ENCODE data around the gene BMP8B. TPM values are rescaled to one million over a fixed set of nuclear protein-coding genes. Genes with fewer than 3 reads are reported as not detected.

The BMP8B gene
- total RNA-seq, 1 experiment from 2014 or later = 0.08 TPM

DNA sequence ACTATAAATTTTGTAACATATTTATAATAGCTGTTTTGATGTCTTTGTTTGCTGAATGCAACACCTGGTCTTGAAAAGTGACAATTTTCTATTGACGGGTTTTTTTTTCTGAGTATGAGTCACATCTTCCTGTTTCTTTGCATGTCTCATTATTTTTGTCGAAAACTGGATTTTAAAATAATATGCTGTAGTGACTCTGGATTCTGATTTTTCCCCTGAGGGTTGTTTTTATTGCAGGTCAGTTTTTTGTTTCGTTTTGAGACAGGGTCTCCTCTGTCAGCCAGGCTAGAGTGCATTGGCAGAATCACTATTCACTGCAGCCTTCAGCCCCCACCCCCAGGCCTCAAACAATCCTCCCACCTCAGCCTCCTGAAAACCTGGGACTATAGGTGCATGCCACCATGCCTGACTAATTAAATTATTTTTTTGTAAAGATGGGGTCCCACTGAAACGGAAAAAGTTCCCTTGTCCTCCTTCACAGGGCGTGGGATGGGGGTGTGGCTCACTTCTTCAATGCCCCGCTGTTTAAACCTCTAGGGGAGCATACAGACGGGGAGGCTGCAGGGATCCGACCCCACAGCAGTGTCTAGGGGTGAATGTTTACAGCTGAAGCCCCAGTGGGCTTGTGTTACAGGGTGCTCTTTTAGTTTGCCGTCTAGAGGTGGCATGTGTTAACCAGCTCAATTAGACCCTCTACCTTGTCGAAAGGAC is 61.3 kb downstream of the BMP8B start:
- Histone ChIP-seq H3K4me3 (no peak overlapping the region), H3K36me3 (no peaks in the 10 kb centered on the region), H3K9me3 (replicated peaks) (no peaks in the 10 kb centered on the region), H3K4me1 (replicated peaks) (no peaks in the 10 kb centered on the region), H3K27me3 (replicated peaks) (peaks cover 58% of the 10 kb centered on the region), H3K27ac (no peak overlapping the region)
- DNase-seq (ENCODE audit: low read depth in 1 of 2, low spot score in 2 of 2) = no peak

GRCh38 chr1:39726600-39726999 is 62.1 kb downstream of the BMP8B start:
- H3K36me3 ChIP-seq = no peaks in the 10 kb centered on the region
- no peak for DNase-seq (ENCODE audit: low read depth in 1 of 2, low spot score in 2 of 2)
- no peaks in the 10 kb centered on the region for H3K4me1 ChIP-seq (replicated peaks)
- peaks cover 56% of the 10 kb centered on the region for H3K27me3 ChIP-seq (replicated peaks)
- H3K9me3 ChIP-seq (replicated peaks) = no peaks in the 10 kb centered on the region
- H3K27ac ChIP-seq = no peak overlapping the region
- no peak overlapping the region for H3K4me3 ChIP-seq

DNA sequence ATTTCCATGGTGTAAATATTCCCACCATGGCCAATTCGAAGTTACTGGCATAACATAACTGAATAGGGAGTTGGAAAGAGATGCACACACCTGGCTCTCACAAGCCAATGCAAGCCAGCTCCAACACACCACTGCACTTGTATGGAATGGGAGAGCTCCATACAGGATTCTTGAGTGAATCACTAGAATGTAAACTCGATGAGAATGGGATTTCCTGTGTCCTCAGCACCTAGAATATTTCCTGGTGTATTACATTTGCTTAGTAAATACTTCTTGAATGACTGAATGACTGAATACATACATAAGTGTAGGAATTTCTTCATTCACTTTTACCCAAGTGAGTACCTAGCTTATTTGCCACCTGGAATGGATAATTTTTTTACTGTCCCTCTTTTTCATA is 66.2 kb downstream of the BMP8B start:
- Histone ChIP-seq H3K4me3 (no peak overlapping the region), H3K9me3 (replicated peaks) (no peaks in the 10 kb centered on the region), H3K36me3 (no peaks in the 10 kb centered on the region), H3K27ac (no peak overlapping the region), H3K4me1 (replicated peaks) (no peaks in the 10 kb centered on the region), H3K27me3 (replicated peaks) (peaks cover 44% of the 10 kb centered on the region)
- DNase-seq (ENCODE audit: low read depth in 1 of 2, low spot score in 2 of 2) = no peak

GRCh38 chr1:39721664-39722063 is 67.0 kb downstream of the BMP8B start:
- no peak overlapping the region for H3K4me3 ChIP-seq
- no peak for DNase-seq (ENCODE audit: low read depth in 1 of 2, low spot score in 2 of 2)
- H3K27me3 ChIP-seq (replicated peaks) = peaks cover 44% of the 10 kb centered on the region
- no peaks in the 10 kb centered on the region for H3K36me3 ChIP-seq
- H3K9me3 ChIP-seq (replicated peaks) = no peaks in the 10 kb centered on the region
- no peaks in the 10 kb centered on the region for H3K4me1 ChIP-seq (replicated peaks)
- H3K27ac ChIP-seq = no peak overlapping the region

DNA sequence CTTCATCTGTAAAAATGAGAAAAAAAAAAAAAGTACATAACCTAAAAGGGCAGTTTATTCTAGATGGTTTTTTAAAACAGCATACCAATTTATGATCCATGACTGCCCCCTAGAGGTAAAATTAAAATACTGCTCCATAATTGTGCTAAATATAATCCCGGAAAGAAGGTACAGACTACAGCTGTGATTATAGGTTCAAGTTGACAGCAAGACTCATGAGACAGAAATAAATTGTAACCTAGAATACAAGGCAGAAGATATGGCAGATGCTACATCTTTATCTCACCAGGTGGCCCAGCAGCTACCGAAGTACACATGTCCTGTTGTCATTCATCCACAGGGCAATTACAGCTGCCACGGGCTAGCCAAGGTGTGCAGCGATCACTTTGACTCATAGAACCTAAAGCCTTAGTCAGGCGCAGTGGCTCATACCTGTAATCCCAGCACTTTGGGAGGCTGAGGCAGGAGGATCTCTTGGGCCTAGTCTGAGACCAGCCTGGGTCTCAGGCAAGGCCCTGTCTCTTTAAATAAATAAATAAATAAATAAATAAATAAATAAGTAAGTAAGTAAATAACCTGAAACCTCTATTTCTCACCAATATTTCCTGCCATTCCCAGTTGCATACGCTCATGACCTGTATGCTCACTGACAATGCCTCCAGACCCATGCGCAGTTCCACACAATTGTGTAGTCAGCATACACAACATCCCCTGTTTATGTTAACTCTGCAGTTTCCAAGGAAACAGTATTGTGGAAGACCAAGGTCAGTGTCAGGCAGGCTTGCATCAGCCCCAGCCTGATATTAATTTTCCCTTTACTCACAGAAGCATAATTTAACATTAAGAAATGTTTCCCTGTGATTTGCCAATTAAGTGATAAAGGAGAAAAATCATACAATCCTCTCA is 68.3 kb downstream of the BMP8B start:
- H3K36me3 ChIP-seq = no peaks in the 10 kb centered on the region
- H3K27me3 ChIP-seq (replicated peaks) = peaks cover 40% of the 10 kb centered on the region
- DNase-seq (ENCODE audit: low read depth in 1 of 2, low spot score in 2 of 2) = peak in 1 of 2 experiments; percentile 51

GRCh38 chr1:39717809-39718208 is 70.9 kb downstream of the BMP8B start:
- DNase-seq (ENCODE audit: low read depth in 1 of 2, low spot score in 2 of 2) = no peak
- no peaks in the 10 kb centered on the region for H3K4me1 ChIP-seq (replicated peaks)
- H3K36me3 ChIP-seq = no peaks in the 10 kb centered on the region
- peaks cover 30% of the 10 kb centered on the region for H3K27me3 ChIP-seq (replicated peaks)
- H3K27ac ChIP-seq = no peak overlapping the region
- H3K4me3 ChIP-seq = no peak overlapping the region
- H3K9me3 ChIP-seq (replicated peaks) = no peaks in the 10 kb centered on the region

More for the DNA sequence above, 68.3 kb downstream of the BMP8B start:
- no peaks in the 10 kb centered on the region for H3K4me1 ChIP-seq (replicated peaks)
- H3K4me3 ChIP-seq = no peak overlapping the region
- H3K9me3 ChIP-seq (replicated peaks) = no peaks in the 10 kb centered on the region
- no peak overlapping the region for H3K27ac ChIP-seq

- Histone ChIP-seq H3K4me1 (replicated peaks) (no peaks in the 10 kb centered on the region), H3K9me3 (replicated peaks) (no peaks in the 10 kb centered on the region), H3K27me3 (replicated peaks) (peaks cover 30% of the 10 kb centered on the region), H3K4me3 (no peak overlapping the region), H3K27ac (no peak overlapping the region), H3K36me3 (no peaks in the 10 kb centered on the region)
- peak in 1 of 2 experiments; percentile 30 for DNase-seq (ENCODE audit: low read depth in 1 of 2, low spot score in 2 of 2)
Observed at GRCh38 chr1:39713557-39713956, 75.1 kb downstream of the BMP8B start.

- no peak overlapping the region for H3K4me3 ChIP-seq
Observed at GRCh38 chr1:39711966-39712340, 76.7 kb downstream of the BMP8B start.

GRCh38 chr1:39711104-39711965 is 77.3 kb downstream of the BMP8B start:
- no peaks in the 10 kb centered on the region for H3K9me3 ChIP-seq (replicated peaks)
- peaks cover 14% of the 10 kb centered on the region for H3K27me3 ChIP-seq (replicated peaks)
- no peaks in the 10 kb centered on the region for H3K4me1 ChIP-seq (replicated peaks)
- H3K36me3 ChIP-seq = no peaks in the 10 kb centered on the region
- H3K4me3 ChIP-seq = no peak overlapping the region
- peak in 1 of 2 experiments; percentile 40 for DNase-seq (ENCODE audit: low read depth in 1 of 2, low spot score in 2 of 2)
- H3K27ac ChIP-seq = no peak overlapping the region

More at GRCh38 chr1:39711966-39712340, 76.7 kb downstream of the BMP8B start:
- H3K36me3 ChIP-seq = no peaks in the 10 kb centered on the region
- DNase-seq (ENCODE audit: low read depth in 1 of 2, low spot score in 2 of 2) = peak in 1 of 2 experiments; percentile 8
- no peak overlapping the region for H3K27ac ChIP-seq
- no peaks in the 10 kb centered on the region for H3K9me3 ChIP-seq (replicated peaks)
- H3K4me1 ChIP-seq (replicated peaks) = no peaks in the 10 kb centered on the region
- peaks cover 20% of the 10 kb centered on the region for H3K27me3 ChIP-seq (replicated peaks)

GRCh38 chr1:39707506-39707905 is 81.2 kb downstream of the BMP8B start:
- Histone ChIP-seq H3K36me3 (no peaks in the 10 kb centered on the region), H3K4me3 (no peak overlapping the region), H3K27ac (no peak overlapping the region), H3K27me3 (replicated peaks) (peaks cover 6% of the 10 kb centered on the region), H3K4me1 (replicated peaks) (no peaks in the 10 kb centered on the region), H3K9me3 (replicated peaks) (no peaks in the 10 kb centered on the region)
- peak in 1 of 2 experiments; percentile 5 for DNase-seq (ENCODE audit: low read depth in 1 of 2, low spot score in 2 of 2)

Other genes with a start within 250 kb of the BMP8B start
- 93.2 and 99.1 TPM in 2 replicates for gene PABPC4, start 212.1 kb downstream of the BMP8B start, total RNA-seq (2014; rRNA removed; shearing (Covaris generic))
- gene HEYL, start 149.2 kb downstream of the BMP8B start, total RNA-seq (2014; rRNA removed; shearing (Covaris generic)) = 12.7 and 14.4 TPM in 2 replicates
- not detected in 2 replicates for gene NT5C1A, start 116.8 kb downstream of the BMP8B start, total RNA-seq (2014; rRNA removed; shearing (Covaris generic))
- gene HPCAL4, start 97.4 kb downstream of the BMP8B start, total RNA-seq (2014; rRNA removed; shearing (Covaris generic)) = 0.06 and 0.13 TPM in 2 replicates
- 43.0 and 48.7 TPM in 2 replicates for gene PPIE, start 50.0 kb downstream of the BMP8B start, total RNA-seq (2014; rRNA removed; shearing (Covaris generic))
- gene OXCT2, start 17.5 kb downstream of the BMP8B start, total RNA-seq (2014; rRNA removed; shearing (Covaris generic)) = 0.13 and 0.44 TPM in 2 replicates
- gene TRIT1, start 94.6 kb upstream of the BMP8B start, total RNA-seq (2014; rRNA removed; shearing (Covaris generic)) = 25.7 and 33.5 TPM in 2 replicates
- gene MYCL, start 113.1 kb upstream of the BMP8B start, total RNA-seq (2014; rRNA removed; shearing (Covaris generic)) = 5.3 and 8.1 TPM in 2 replicates
- gene MFSD2A, start 166.3 kb upstream of the BMP8B start, total RNA-seq (2014; rRNA removed; shearing (Covaris generic)) = 12.1 and 13.8 TPM in 2 replicates